ENCODE results near the gene ZNF148. TPM values are rescaled to one million over a fixed set of nuclear protein-coding genes. Genes with fewer than 3 reads are reported as not detected.

The ZNF148 gene
- polyA plus RNA-seq, 3 donors, result 6.5 to 48.4 (median 34.1) TPM

- Histone ChIP-seq H3K27me3 (ENCODE audit: control insufficient read depth in 2 of 2, insufficient read depth in 2 of 2, low read length in 2 of 2) (peaks cover 54 to 59% of the 10 kb centered on the region in 2 donors), H3K4me1 (ENCODE audit: control insufficient read depth in 1 of 2, insufficient read depth in 2 of 2, low read length in 2 of 2) (peaks cover 0 to 8% of the 10 kb centered on the region in 2 donors), H3K9ac (ENCODE audit: insufficient read depth, low read length, poor library complexity, severe bottlenecking) (no peak overlapping the region), H3K4me3 (replicated peaks in 1 of 3; ENCODE audit: low read depth in 2 of 3, low read length in 3 of 3) (no peak overlapping the region), H3K36me3 (replicated peaks in 1 of 2; ENCODE audit: control insufficient read depth in 1 of 2, insufficient read depth in 2 of 2, low read length in 2 of 2) (no peaks in the 10 kb centered on the region), H4K20me1 (ENCODE audit: insufficient read depth, low read length) (no peaks in the 10 kb centered on the region), H2AFZ (ENCODE audit: insufficient read depth, low read depth, low read length, poor library complexity, severe bottlenecking) (no peak overlapping the region), H3K27ac (ENCODE audit: low read depth in 1 of 2, low read length in 2 of 2) (no peak overlapping the region), H3K79me2 (ENCODE audit: insufficient read depth, low read length) (no peaks in the 10 kb centered on the region), H3K4me2 (replicated peaks; ENCODE audit: extremely low read depth, low read length, poor library complexity, severe bottlenecking) (no peak overlapping the region), H3K9me3 (replicated peaks in 1 of 2; ENCODE audit: control insufficient read depth in 1 of 2, insufficient read depth in 1 of 2, low read length in 2 of 2) (peaks cover 0 to 5% of the 10 kb centered on the region in 2 donors)
- Mint-ChIP-seq H3K36me3 (peaks cover 0 to 2% of the 10 kb centered on the region in 2 donors), H3K4me1 (peaks cover 13% of the 10 kb centered on the region), H3K27ac (no peak overlapping the region), H3K4me3 (peak overlapping the region in 1 of 2 donors; percentile 68), H3K9me3 (peaks cover 0 to 9% (median 2%) of the 10 kb centered on the region in 7 donors), H3K27me3 (ENCODE audit: low read depth in 3 of 3) (peaks cover 54 to 74% (median 57%) of the 10 kb centered on the region in 3 donors)
- no peak for DNase-seq
- WGBS (ENCODE audit: insufficient coverage), result 91% methylated on average over 4 of the region's 7 CpGs
- no peak for TF ChIP-seq CTCF (IDR thresholded peaks at IDR 0.05)
- intact Hi-C loops (cut with micrococcal nuclease), result no loop called here
Measured at GRCh38 chr3:125213946-125214542, 161.1 kb downstream of the ZNF148 start.

GRCh38 chr3:125213364-125213755, 161.8 kb downstream of the ZNF148 start:
- H3K4me3 Mint-ChIP-seq, result peak overlapping the region in 1 of 2 donors; percentile 68
- Histone ChIP-seq H3K79me2 (ENCODE audit: insufficient read depth, low read length) (no peaks in the 10 kb centered on the region), H3K4me2 (replicated peaks; ENCODE audit: extremely low read depth, low read length, poor library complexity, severe bottlenecking) (no peak overlapping the region), H3K27me3 (ENCODE audit: control insufficient read depth in 2 of 2, insufficient read depth in 2 of 2, low read length in 2 of 2) (peaks cover 54 to 59% of the 10 kb centered on the region in 2 donors), H3K4me3 (replicated peaks in 1 of 3; ENCODE audit: low read depth in 2 of 3, low read length in 3 of 3) (no peak overlapping the region), H2AFZ (ENCODE audit: insufficient read depth, low read depth, low read length, poor library complexity, severe bottlenecking) (no peak overlapping the region), H3K9me3 (replicated peaks in 1 of 2; ENCODE audit: control insufficient read depth in 1 of 2, insufficient read depth in 1 of 2, low read length in 2 of 2) (peaks cover 0 to 5% of the 10 kb centered on the region in 2 donors), H4K20me1 (ENCODE audit: insufficient read depth, low read length) (no peaks in the 10 kb centered on the region), H3K27ac (ENCODE audit: low read depth in 1 of 2, low read length in 2 of 2) (no peak overlapping the region), H3K9ac (ENCODE audit: insufficient read depth, low read length, poor library complexity, severe bottlenecking) (no peak overlapping the region), H3K4me1 (ENCODE audit: control insufficient read depth in 1 of 2, insufficient read depth in 2 of 2, low read length in 2 of 2) (peaks cover 0 to 8% of the 10 kb centered on the region in 2 donors), H3K36me3 (replicated peaks in 1 of 2; ENCODE audit: control insufficient read depth in 1 of 2, insufficient read depth in 2 of 2, low read length in 2 of 2) (no peaks in the 10 kb centered on the region)
- intact Hi-C loops (cut with micrococcal nuclease), result no loop called here
- peaks cover 0 to 9% (median 2%) of the 10 kb centered on the region in 7 donors for H3K9me3 Mint-ChIP-seq
- WGBS (ENCODE audit: insufficient coverage), result 100% methylated on average over 3 of the region's 4 CpGs
- peaks cover 56 to 77% (median 62%) of the 10 kb centered on the region in 3 donors for H3K27me3 Mint-ChIP-seq (ENCODE audit: low read depth in 3 of 3)
- H3K27ac Mint-ChIP-seq, result no peak overlapping the region
- H3K4me1 Mint-ChIP-seq, result peaks cover 13% of the 10 kb centered on the region
- H3K36me3 Mint-ChIP-seq, result peaks cover 0 to 2% of the 10 kb centered on the region in 2 donors
- DNase-seq, result no peak
- TF ChIP-seq CTCF (IDR thresholded peaks at IDR 0.05), result no peak
